GM12892 (cell line): Measurements from ENCODE around the gene TEAD1.

Experiments
- DNase-seq: peaks from one replicate; pipeline ENCODE4 v3.0.0; 2011; ENCODE audit not compliant: insufficient read length
- FAIRE-seq: peaks from 2 replicates; lab custom pipeline; 2011; peaks lifted over from hg19 to GRCh38; lab: Jason Lieb, UNC
- POLR2A ChIP-seq: IDR thresholded peaks from 2 replicates; pipeline ENCODE4 v1.6.1; 2011; ENCODE audit warnings: low read depth, low read length, control low read depth
- POLR2AphosphoS5 ChIP-seq: IDR thresholded peaks from 2 replicates; pipeline ENCODE4 v1.6.1; 2011; ENCODE audit warnings: low read depth, low read length, control low read depth
- TAF1 ChIP-seq: IDR thresholded peaks from 2 replicates; pipeline ENCODE4 v1.6.1; 2011; ENCODE audit warnings: low read depth, mild to moderate bottlenecking, control low read depth, low read length, borderline replicate concordance

TEAD1 gene

GRCh38 chr11:12723421-12724300 is 49.4 kb downstream of the TEAD1 start:
- FAIRE-seq (peak; percentile 27), DNase-seq (no peak)

DNA sequence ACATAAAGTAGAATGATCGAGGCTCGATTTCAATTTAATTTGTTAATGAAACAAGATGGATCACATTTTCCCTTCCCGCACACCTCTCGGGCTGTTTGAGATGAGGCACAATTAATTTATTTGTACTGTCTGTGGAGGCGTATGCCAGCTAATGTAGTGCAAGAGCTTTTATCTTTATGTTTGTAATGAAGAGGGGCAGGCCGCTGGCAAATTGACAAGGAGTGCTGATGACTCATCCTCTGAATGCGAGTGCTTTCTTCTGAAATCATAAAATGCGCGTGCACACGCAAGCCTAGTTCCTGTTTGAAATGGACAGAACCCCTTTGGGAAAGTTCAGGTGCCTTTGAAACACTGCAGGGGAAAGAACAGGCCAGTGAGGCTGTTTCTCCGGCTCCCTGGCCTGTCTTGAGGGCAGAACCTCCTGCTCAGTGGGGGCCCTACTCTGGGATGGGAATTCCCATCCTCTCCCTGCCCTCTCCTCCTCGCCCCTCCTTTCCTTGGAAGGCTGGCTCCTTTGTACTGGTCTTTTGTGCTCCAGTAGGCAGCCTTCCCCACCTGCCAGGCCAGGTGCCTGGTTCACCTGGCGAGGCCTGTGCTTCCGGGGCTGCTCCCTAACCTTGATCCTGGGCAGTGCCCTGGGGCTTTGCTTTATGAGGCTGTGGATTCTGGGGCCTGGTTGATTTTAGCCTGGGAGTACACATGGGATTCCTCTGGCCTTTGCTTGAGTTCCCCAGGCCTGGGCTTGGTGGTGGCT is 50.3 kb downstream of the TEAD1 start:
- FAIRE-seq = peak; percentile 91
- no peak for DNase-seq
- TF ChIP-seq TAF1 (no peak), POLR2AphosphoS5 (no peak), POLR2A (peak; percentile 52; the same call in 1 of the 2 replicates)

More at GRCh38 chr11:12723421-12724300, 49.4 kb downstream of the TEAD1 start:
- TF ChIP-seq POLR2AphosphoS5 (no peak), TAF1 (no peak), POLR2A (no peak)

GRCh38 chr11:12725055-12725862 is 51.0 kb downstream of the TEAD1 start:
- no peak for DNase-seq
- no peak for FAIRE-seq
- TF ChIP-seq POLR2AphosphoS5 (no peak), POLR2A (no peak), TAF1 (no peak)

DNA sequence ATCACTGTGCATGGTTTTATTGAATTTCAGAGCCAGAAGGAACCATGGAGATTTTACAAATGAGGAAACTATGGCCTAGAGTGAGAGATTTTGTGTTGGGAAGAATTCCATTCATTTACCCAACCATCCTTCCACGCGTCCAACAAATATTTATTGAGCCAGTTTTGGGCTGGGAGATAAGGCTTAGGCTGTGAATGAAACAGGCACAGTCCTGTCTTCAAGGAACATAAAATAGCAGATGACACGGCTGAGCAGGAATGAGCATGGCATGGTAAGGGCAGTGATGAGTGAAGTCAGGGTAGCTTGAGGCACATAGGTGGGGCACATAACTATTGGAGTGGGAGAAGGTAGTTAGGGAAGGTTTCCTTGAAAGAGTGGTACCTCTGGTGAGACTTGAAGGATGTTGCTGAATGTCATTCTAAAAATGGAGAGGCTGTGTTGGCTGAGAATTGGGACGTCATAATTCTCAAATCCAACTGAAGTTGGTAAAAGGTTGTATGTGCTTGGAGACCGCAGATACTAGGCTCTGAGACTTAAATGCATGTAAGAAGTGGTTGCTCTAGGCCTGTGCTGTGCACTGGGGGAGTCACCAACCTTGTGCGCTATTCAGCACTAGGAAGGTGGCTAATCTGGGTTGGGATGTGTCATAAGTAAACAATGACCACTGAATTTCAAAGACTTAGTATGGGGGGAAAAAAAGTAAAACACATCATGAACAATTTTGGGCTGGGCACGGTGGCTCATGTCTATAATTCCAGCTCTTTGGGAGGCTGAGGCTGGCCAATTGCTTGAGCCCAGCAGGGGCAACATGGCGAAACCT is 51.9 kb downstream of the TEAD1 start:
- no peak for TF ChIP-seq TAF1
- TF ChIP-seq POLR2AphosphoS5 = no peak
- TF ChIP-seq POLR2A = no peak
- FAIRE-seq = no peak
- no peak for DNase-seq

DNA sequence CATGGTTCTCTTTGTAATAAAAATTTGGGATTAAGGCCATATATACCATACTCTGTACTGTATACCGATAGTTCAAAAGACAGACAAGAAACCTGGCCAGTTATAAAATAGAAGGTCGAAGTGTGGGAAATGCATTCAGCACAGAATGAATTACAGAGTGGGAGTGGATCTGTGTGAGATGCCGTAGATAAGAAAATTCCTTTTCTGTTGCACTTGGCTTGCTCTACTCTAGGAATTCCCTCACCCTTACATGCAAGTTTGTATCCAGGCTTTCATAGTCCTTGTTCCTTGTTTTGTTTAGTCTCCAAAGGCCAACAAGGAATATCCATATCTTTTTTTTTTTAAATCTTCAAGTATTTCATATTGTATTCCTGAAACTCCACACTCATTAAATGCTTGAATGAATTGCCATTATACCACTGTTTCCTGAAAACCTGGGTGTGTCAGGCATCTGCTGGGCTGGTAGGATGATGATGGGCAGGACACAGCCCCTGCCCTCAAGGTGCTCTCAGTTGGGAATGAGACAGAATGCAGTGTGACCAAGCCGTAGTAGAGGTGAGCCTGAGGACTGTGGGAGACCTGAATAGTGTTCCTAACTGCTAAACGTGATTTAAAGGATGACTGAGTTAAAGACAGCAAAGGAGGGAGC is 53.5 kb downstream of the TEAD1 start:
- DNase-seq = no peak
- no peak for TF ChIP-seq TAF1
- no peak for TF ChIP-seq POLR2AphosphoS5
- TF ChIP-seq POLR2A = no peak
- FAIRE-seq = no peak

- DNase-seq (no peak), FAIRE-seq (no peak)
- TF ChIP-seq POLR2A (no peak), TAF1 (no peak), POLR2AphosphoS5 (no peak)
Measured at GRCh38 chr11:12728417-12728816, 54.2 kb downstream of the TEAD1 start.

GRCh38 chr11:12729941-12730340 is 55.7 kb downstream of the TEAD1 start:
- DNase-seq (no peak), FAIRE-seq (no peak)
- TF ChIP-seq POLR2AphosphoS5 (no peak), TAF1 (no peak), POLR2A (no peak)

DNA sequence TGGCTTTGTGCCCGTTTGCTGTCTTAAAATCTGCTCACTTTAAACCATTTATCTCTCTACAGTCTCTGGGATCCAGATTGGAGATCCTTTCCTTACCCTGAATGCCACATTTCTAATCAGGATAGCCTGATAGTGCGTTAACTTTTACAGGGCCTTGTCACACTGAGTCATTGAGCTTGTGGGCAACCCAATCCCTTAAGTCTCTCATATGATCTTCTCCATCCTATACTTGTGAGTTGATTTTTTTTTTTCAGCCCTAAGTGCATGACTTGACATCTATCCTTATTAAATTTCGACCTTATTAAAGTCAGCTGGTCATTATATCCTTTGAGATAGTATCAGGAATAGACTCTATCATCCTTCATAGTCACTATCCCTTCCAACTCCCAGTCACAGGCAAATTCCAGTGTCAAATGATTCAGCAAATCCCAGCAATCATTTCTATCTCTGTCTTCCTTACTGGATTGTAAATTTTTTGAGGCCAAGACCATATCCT is 57.7 kb downstream of the TEAD1 start:
- no peak for DNase-seq
- no peak for FAIRE-seq
- no peak for TF ChIP-seq POLR2AphosphoS5
- TF ChIP-seq TAF1 = no peak
- TF ChIP-seq POLR2A = no peak

- DNase-seq = no peak
Measured at GRCh38 chr11:12733091-12733490, 58.9 kb downstream of the TEAD1 start.

More at GRCh38 chr11:12733091-12733490, 58.9 kb downstream of the TEAD1 start:
- FAIRE-seq = no peak
- TF ChIP-seq TAF1 (no peak), POLR2AphosphoS5 (no peak), POLR2A (no peak)
